Uterus (tissue), 4 donors: ENCODE data around the gene TBC1D22B. TPM values are rescaled to one million over a fixed set of nuclear protein-coding genes. Genes with fewer than 3 reads are reported as not detected.

Experiments used
- DNase-seq, 2 donors: peaks; one replicate each; pipeline ENCODE4 v3.0.0-alpha.2; 2019 to 2020
- H3K27ac ChIP-seq, 2 donors: fragments of 200-600 bp; sonication (generic); 1 replicate in 1 of 2; 2 replicates in 1 of 2; pipeline ENCODE4 v1.5.1; 2016 to 2018
- H3K27me3 ChIP-seq, 2 donors: fragments of 200-600 bp; sonication (generic); one replicate each; pipeline ENCODE4 v1.5.1; 2018 to 2019; ENCODE audit warnings: control low read depth in 1 of 2
- H3K36me3 ChIP-seq, 2 donors: fragments of 200-600 bp; sonication (generic); one replicate each; pipeline ENCODE4 v1.5.1; 2019; ENCODE audit warnings: control low read depth in 1 of 2
- H3K4me1 ChIP-seq, 2 donors: fragments of 200-600 bp; sonication (generic); one replicate each; pipeline ENCODE4 v1.5.1; 2018 to 2019; ENCODE audit warnings: control low read depth in 1 of 2
- H3K4me3 ChIP-seq, 2 donors: fragments of 200-600 bp; sonication (generic); 1 replicate in 1 of 2; 2 replicates in 1 of 2; pipeline ENCODE4 v1.5.1; 2018 to 2019; ENCODE audit warnings: mild to moderate bottlenecking in 1 of 2
- H3K9me3 ChIP-seq, 2 donors: fragments of 200-600 bp; sonication (generic); one replicate each; pipeline ENCODE4 v1.5.1; 2019; ENCODE audit warnings: control low read depth in 1 of 2
- CTCF ChIP-seq, 4 experiments: fragments of 200-600 bp in 2 of 4; fragments of 450-650 bp in 2 of 4; sonication (generic) in 2 of 4; IDR thresholded peaks; one replicate each; pipeline ENCODE4 v1.5.1; 2016 to 2019; ENCODE audit warnings: antibody characterized with exemption in 4 of 4, mild to moderate bottlenecking in 2 of 4, moderate library complexity in 1 of 4
- POLR2A ChIP-seq, 2 donors: fragments of 450-650 bp; IDR thresholded peaks; one replicate each; pipeline ENCODE4 v1.6.1; 2016; ENCODE audit warnings: antibody characterized with exemption in 2 of 2, mild to moderate bottlenecking in 1 of 2, moderate library complexity in 1 of 2
- intact Hi-C: fragments of 100-400 bp; cut with DNase I; formaldehyde crosslinking; loops from one replicate; pipeline ENCODE4 v1.15.1; 2023; ENCODE audit warnings: low total_unique reads
- total RNA-seq, 4 donors: library from RNA; depleted of rRNA in 3 of 4; stranded (reverse); fragments of >200 nt in 3 of 4; gene quantifications; one replicate each; pipeline versions ENCODE4 v1.1.0 to v1.2.4, GENCODE V29; 2014 to 2023
- donor health status: DM: yes; HTN: yes; CAD: no.

TBC1D22B gene
- total RNA-seq, 4 donors from 2014 or later: 4.1 to 15.4 (median 7.5) TPM

GRCh38 chr6:37232430-37233017 lies 25.0 kb upstream of the TBC1D22B start:
- DNase-seq: no peak
- H3K27me3 ChIP-seq: no peaks in the 10 kb centered on the region
- H3K9me3 ChIP-seq: no peaks in the 10 kb centered on the region
- H3K4me1 ChIP-seq: no peaks in the 10 kb centered on the region
- no peaks in the 10 kb centered on the region for H3K36me3 ChIP-seq
- TF ChIP-seq CTCF (IDR thresholded peaks at IDR 0.05) (no peak), POLR2A (IDR thresholded peaks at IDR 0.05) (no peak)
- no peak overlapping the region for H3K27ac ChIP-seq
- no peak overlapping the region for H3K4me3 ChIP-seq
- intact Hi-C loops: no loop called here

- H3K4me1 ChIP-seq: no peaks in the 10 kb centered on the region
- no peaks in the 10 kb centered on the region for H3K36me3 ChIP-seq
- H3K4me3 ChIP-seq: no peak overlapping the region
- H3K9me3 ChIP-seq: no peaks in the 10 kb centered on the region
- H3K27me3 ChIP-seq: no peaks in the 10 kb centered on the region
- no peak for TF ChIP-seq CTCF (IDR thresholded peaks at IDR 0.05)
- no peak for TF ChIP-seq POLR2A (IDR thresholded peaks at IDR 0.05)
- DNase-seq: no peak
- intact Hi-C loops: no loop called here
- H3K27ac ChIP-seq: no peak overlapping the region
These were observed 24.0 kb upstream of the TBC1D22B start for GRCh38 chr6:37233541-37233940.

- intact Hi-C loops: no loop called here
- Histone ChIP-seq H3K4me3 (no peak overlapping the region), H3K4me1 (peaks cover 0 to 8% of the 10 kb centered on the region in 2 donors), H3K27me3 (no peaks in the 10 kb centered on the region), H3K36me3 (no peaks in the 10 kb centered on the region), H3K9me3 (no peaks in the 10 kb centered on the region), H3K27ac (peak overlapping the region in 1 of 2 donors; percentile 1)
- no peak for TF ChIP-seq POLR2A (IDR thresholded peaks at IDR 0.05)
- no peak for TF ChIP-seq CTCF (IDR thresholded peaks at IDR 0.05)
- no peak for DNase-seq
These were observed 20.7 kb upstream of the TBC1D22B start for GRCh38 chr6:37236921-37237320.

- Histone ChIP-seq H3K27me3 (no peaks in the 10 kb centered on the region), H3K4me3 (no peak overlapping the region), H3K4me1 (peaks cover 0 to 8% of the 10 kb centered on the region in 2 donors), H3K27ac (no peak overlapping the region), H3K36me3 (no peaks in the 10 kb centered on the region), H3K9me3 (no peaks in the 10 kb centered on the region)
- no peak for TF ChIP-seq CTCF (IDR thresholded peaks at IDR 0.05)
- TF ChIP-seq POLR2A (IDR thresholded peaks at IDR 0.05): no peak
- no peak for DNase-seq
- intact Hi-C loops: no loop called here
These were observed 19.8 kb upstream of the TBC1D22B start for GRCh38 chr6:37237789-37238188.

GRCh38 chr6:37238381-37238780 lies 19.2 kb upstream of the TBC1D22B start:
- Histone ChIP-seq H3K9me3 (no peaks in the 10 kb centered on the region), H3K27me3 (no peaks in the 10 kb centered on the region), H3K27ac (peak overlapping the region; percentile 91 to 97), H3K4me1 (peaks cover 0 to 8% of the 10 kb centered on the region in 2 donors), H3K36me3 (no peaks in the 10 kb centered on the region), H3K4me3 (no peak overlapping the region)
- no peak for DNase-seq
- TF ChIP-seq POLR2A (IDR thresholded peaks at IDR 0.05): no peak
- no peak for TF ChIP-seq CTCF (IDR thresholded peaks at IDR 0.05)
- intact Hi-C loops: no loop called here
